HEK293 (cell line): Measurements from ENCODE around the gene LRRIQ3.

Source experiments
- CTCF ChIA-PET: fragments of 350-600 bp; formaldehyde crosslinking; extraction: SDS; loops from one replicate; lab custom pipeline; 2021; ENCODE audit warnings: antibody characterized with exemption; lab: Yijun Ruan, JAX
- POLR2A ChIA-PET: fragments of 300-600 bp; formaldehyde crosslinking; extraction: SDS; loops from one replicate; lab custom pipeline; 2020; ENCODE audit warnings: antibody characterized with exemption, inconsistent platforms; lab: Yijun Ruan, JAX
- H3K27ac ChIP-seq: fragments of 200-500 bp; sonication (Bioruptor generic); 2 replicates; pipeline ENCODE4 v1.5.1; 2014; ENCODE audit warnings: low read depth, low read length, control low read depth, inconsistent platforms; ENCODE audit errors: extremely low read depth
- H3K36me3 ChIP-seq, 2 experiments: fragments of 200-500 bp in 1 of 2; sonication (Bioruptor generic) in 1 of 2; 1 replicate in 1 of 2; 2 replicates in 1 of 2; pipeline ENCODE4 v1.5.1; 2014 to 2017; ENCODE audit warnings: inconsistent platforms in 2 of 2, low read length in 2 of 2; ENCODE audit not compliant: control insufficient read depth in 2 of 2, insufficient read depth in 1 of 2
- H3K4me1 ChIP-seq: fragments of 200-500 bp; sonication (Bioruptor generic); 2 replicates; pipeline ENCODE4 v1.5.1; 2014; ENCODE audit warnings: mild to moderate bottlenecking, low read length, inconsistent platforms; ENCODE audit not compliant: control insufficient read depth, insufficient read depth
- H3K4me3 ChIP-seq: 2 replicates; pipeline ENCODE4 v1.5.1; 2011; ENCODE audit warnings: low read depth, mild to moderate bottlenecking, control low read depth, low read length, moderate library complexity
- H3K9me3 ChIP-seq: fragments of 200-500 bp; sonication (Bioruptor generic); 2 replicates; pipeline ENCODE4 v1.5.1; 2014; ENCODE audit warnings: low read depth, low read length, inconsistent platforms; ENCODE audit not compliant: control insufficient read depth, insufficient read depth
- GLI2 ChIP-seq: fragments of 450-650 bp; formaldehyde crosslinking; IDR thresholded peaks from 2 replicates; pipeline ENCODE4; 2017; ENCODE audit warnings: missing biosample characterization, missing genetic modification characterization, low read depth, borderline replicate concordance
- GLIS1 ChIP-seq: fragments of 450-650 bp; formaldehyde crosslinking; IDR thresholded peaks from 2 replicates; pipeline ENCODE4 v1.5.1; 2016; ENCODE audit warnings: missing biosample characterization, missing genetic modification characterization
- MYNN ChIP-seq: fragments of 450-650 bp; formaldehyde crosslinking; IDR thresholded peaks from 2 replicates; pipeline ENCODE4 v1.5.1; 2016; ENCODE audit warnings: missing biosample characterization, missing genetic modification characterization, borderline replicate concordance
- OVOL3 ChIP-seq: fragments of 450-650 bp; formaldehyde crosslinking; IDR thresholded peaks from 2 replicates; pipeline ENCODE4 v1.5.1; 2016; ENCODE audit warnings: missing biosample characterization, missing genetic modification characterization
- REPIN1 ChIP-seq: fragments of 450-650 bp; formaldehyde crosslinking; IDR thresholded peaks from 2 replicates; pipeline ENCODE4 v1.5.1; 2017; ENCODE audit warnings: missing biosample characterization, missing genetic modification characterization, low read depth
- ZFHX2 ChIP-seq: fragments of 450-650 bp; formaldehyde crosslinking; conservative IDR thresholded peaks from 2 replicates; pipeline ENCODE4 v1.5.1; 2016; ENCODE audit warnings: missing biosample characterization, missing genetic modification characterization
- ZNF132 ChIP-seq: fragments of 450-650 bp; formaldehyde crosslinking; IDR thresholded peaks from 2 replicates; pipeline ENCODE4 v1.5.1; 2017; ENCODE audit warnings: missing biosample characterization, missing genetic modification characterization, borderline replicate concordance
- ZNF133 ChIP-seq: fragments of 450-650 bp; formaldehyde crosslinking; IDR thresholded peaks from 2 replicates; pipeline ENCODE4 v1.5.1; 2016; ENCODE audit warnings: missing biosample characterization, missing genetic modification characterization
- ZNF138 ChIP-seq: fragments of 450-650 bp; formaldehyde crosslinking; IDR thresholded peaks from 2 replicates; pipeline ENCODE4 v1.5.1; 2016; ENCODE audit warnings: missing biosample characterization, missing genetic modification characterization, borderline replicate concordance
- ZNF140 ChIP-seq: fragments of 450-650 bp; formaldehyde crosslinking; IDR thresholded peaks from 2 replicates; pipeline ENCODE4 v1.5.1; 2016; ENCODE audit warnings: missing biosample characterization, missing genetic modification characterization
- ZNF23 ChIP-seq: fragments of 450-650 bp; formaldehyde crosslinking; IDR thresholded peaks from 2 replicates; pipeline ENCODE4 v1.5.1; 2016; ENCODE audit warnings: missing biosample characterization, missing genetic modification characterization, borderline replicate concordance
- ZNF239 ChIP-seq: fragments of 450-650 bp; formaldehyde crosslinking; IDR thresholded peaks from 2 replicates; pipeline ENCODE4 v1.5.1; 2016; ENCODE audit warnings: missing biosample characterization, missing genetic modification characterization
- ZNF416 ChIP-seq: fragments of 450-650 bp; formaldehyde crosslinking; IDR thresholded peaks from 2 replicates; pipeline ENCODE4 v1.5.1; 2016; ENCODE audit warnings: missing biosample characterization, missing genetic modification characterization
- ZNF423 ChIP-seq: fragments of 450-650 bp; formaldehyde crosslinking; IDR thresholded peaks from 2 replicates; pipeline ENCODE4 v1.5.1; 2016; ENCODE audit warnings: missing biosample characterization, missing genetic modification characterization
- ZNF433 ChIP-seq: fragments of 450-650 bp; formaldehyde crosslinking; IDR thresholded peaks from 2 replicates; pipeline ENCODE4 v1.5.1; 2016; ENCODE audit warnings: missing biosample characterization, missing genetic modification characterization, low read depth
- ZNF549 ChIP-seq: fragments of 450-650 bp; IDR thresholded peaks from 2 replicates; pipeline ENCODE4 v1.5.1; 2018; ENCODE audit warnings: missing biosample characterization, missing genetic modification characterization, mild to moderate bottlenecking, inconsistent platforms, moderate library complexity
- ZNF555 ChIP-seq: fragments of 450-650 bp; formaldehyde crosslinking; conservative IDR thresholded peaks from 2 replicates; pipeline ENCODE4 v1.5.1; 2017; ENCODE audit warnings: missing biosample characterization, mild to moderate bottlenecking, missing genetic modification characterization, inconsistent platforms
- ZNF558 ChIP-seq: fragments of 450-650 bp; formaldehyde crosslinking; IDR thresholded peaks from 2 replicates; pipeline ENCODE4 v1.5.1; 2016; ENCODE audit warnings: missing biosample characterization, missing genetic modification characterization
- ZNF560 ChIP-seq: fragments of 450-650 bp; formaldehyde crosslinking; IDR thresholded peaks from 2 replicates; pipeline ENCODE4 v1.5.1; 2017; ENCODE audit warnings: missing biosample characterization, missing genetic modification characterization, borderline replicate concordance
- ZNF596 ChIP-seq: fragments of 450-650 bp; IDR thresholded peaks from 2 replicates; pipeline ENCODE4 v1.5.0; 2018; ENCODE audit warnings: missing biosample characterization, mild to moderate bottlenecking, missing genetic modification characterization, moderate library complexity
- ZNF76 ChIP-seq: fragments of 450-650 bp; formaldehyde crosslinking; IDR thresholded peaks from 2 replicates; pipeline ENCODE4; 2016; ENCODE audit warnings: low read depth, missing biosample characterization, missing genetic modification characterization, borderline replicate concordance
- ZNF776 ChIP-seq: fragments of 450-650 bp; formaldehyde crosslinking; IDR thresholded peaks from 2 replicates; pipeline ENCODE4 v1.5.0; 2017; ENCODE audit warnings: missing biosample characterization, missing genetic modification characterization, borderline replicate concordance
- ZNF837 ChIP-seq: fragments of 450-650 bp; formaldehyde crosslinking; IDR thresholded peaks from 2 replicates; pipeline ENCODE4 v1.5.1; 2016; ENCODE audit warnings: missing biosample characterization, missing genetic modification characterization
- TF ChIP-seq, protein P1 (sequence below): fragments of 450-650 bp; formaldehyde crosslinking; IDR thresholded peaks from 2 replicates; pipeline ENCODE4 v1.5.1; 2016; ENCODE audit warnings: missing biosample characterization, missing genetic modification characterization
- TF ChIP-seq, protein P2 (sequence below): fragments of 450-650 bp; formaldehyde crosslinking; IDR thresholded peaks from 2 replicates; pipeline ENCODE4 v1.5.1; 2016; ENCODE audit warnings: missing biosample characterization, missing genetic modification characterization

Gene LRRIQ3

DNA sequence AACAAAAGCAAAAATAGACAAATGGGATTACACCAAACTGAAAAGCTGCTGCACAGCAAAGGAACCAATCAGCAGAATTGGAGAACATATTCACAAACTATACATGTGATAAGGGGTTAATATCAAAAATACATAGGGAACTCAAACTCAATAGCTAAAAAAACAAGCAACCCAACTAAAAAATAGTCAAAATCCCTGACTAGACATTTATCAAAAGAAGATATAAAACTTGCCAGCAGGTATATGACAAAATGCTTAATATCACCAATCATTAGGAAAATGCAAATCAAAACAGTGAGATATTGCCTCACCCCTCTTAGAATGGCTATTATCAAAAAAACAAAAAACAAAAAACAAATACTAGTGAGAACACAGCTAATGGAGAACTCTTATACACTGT lies 140.3 kb downstream of the LRRIQ3 start:
- POLR2A ChIA-PET = no interaction called here
- no peaks in the 10 kb centered on the region for H3K9me3 ChIP-seq
- no peak overlapping the region for H3K4me3 ChIP-seq
- H3K27ac ChIP-seq = no peak overlapping the region
- H3K4me1 ChIP-seq = no peaks in the 10 kb centered on the region
- H3K36me3 ChIP-seq = no peaks in the 10 kb centered on the region
- CTCF ChIA-PET = no interaction called here
- no peak for TF ChIP-seq ZNF560 (tag by site-specific recombination)

DNA sequence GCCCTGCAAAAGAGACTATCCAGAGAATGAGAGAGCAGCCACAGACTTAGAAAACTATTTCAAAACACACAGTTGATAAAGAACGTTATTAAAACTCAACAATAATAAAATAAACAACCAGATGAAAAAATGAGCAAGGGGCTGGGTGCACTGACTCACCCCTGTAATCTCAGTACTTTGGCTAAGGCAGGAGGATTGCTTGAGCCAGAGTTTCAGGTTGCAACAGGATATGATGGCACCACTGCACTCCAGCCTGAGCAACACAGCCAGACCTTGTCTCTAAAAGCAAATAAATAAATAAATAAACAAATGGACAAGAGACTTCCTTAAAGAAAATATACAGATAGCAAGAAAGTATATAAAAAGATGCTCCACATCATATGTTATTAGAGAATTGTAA lies 144.6 kb downstream of the LRRIQ3 start:
- POLR2A ChIA-PET = no interaction called here
- TF ChIP-seq ZNF558 (tag by site-specific recombination) (no peak), ZNF555 (tag by site-specific recombination) (no peak), ZNF423 (tag by site-specific recombination) (no peak), GLIS1 (no peak), ZNF549 (tag by site-specific recombination) (no peak), ZNF140 (tag by site-specific recombination) (no peak), OVOL3 (tag by site-specific recombination) (no peak), ZNF433 (no peak), ZNF596 (tag by site-specific recombination) (no peak), ZNF416 (tag by site-specific recombination) (no peak), ZNF138 (tag by site-specific recombination) (no peak), MYNN (tag by site-specific recombination) (no peak)
- TF ChIP-seq, all 188 proteins: peak for 0
- H3K36me3 ChIP-seq = no peaks in the 10 kb centered on the region
- H3K4me1 ChIP-seq = no peaks in the 10 kb centered on the region
- no peaks in the 10 kb centered on the region for H3K9me3 ChIP-seq
- CTCF ChIA-PET = no interaction called here
- H3K4me3 ChIP-seq = no peak overlapping the region
- H3K27ac ChIP-seq = no peak overlapping the region

DNA sequence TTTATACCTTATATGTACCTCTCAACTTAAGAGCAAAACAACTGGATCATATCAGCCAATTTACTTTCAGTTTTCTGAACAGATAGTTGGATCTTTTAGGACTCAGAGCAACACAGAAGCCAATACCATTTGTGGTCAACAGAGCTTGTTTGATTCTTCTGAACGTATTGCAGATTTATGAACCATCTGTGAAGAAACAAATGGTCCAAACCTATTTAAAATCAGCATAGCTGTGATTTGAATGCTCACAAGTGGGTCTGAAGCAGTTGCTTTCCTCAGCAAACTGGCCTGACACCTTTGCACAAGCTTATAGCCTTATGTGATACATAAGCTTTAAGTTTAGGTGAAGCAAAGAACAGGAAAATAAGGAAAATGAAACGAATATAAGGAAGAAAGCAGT lies 147.6 kb downstream of the LRRIQ3 start:
- Histone ChIP-seq H3K9me3 (no peaks in the 10 kb centered on the region), H3K4me1 (no peaks in the 10 kb centered on the region), H3K27ac (no peak overlapping the region), H3K4me3 (no peak overlapping the region), H3K36me3 (no peaks in the 10 kb centered on the region)
- TF ChIP-seq REPIN1 (tag by site-specific recombination) (no peak), ZNF239 (tag by site-specific recombination) (no peak), ZNF776 (tag by site-specific recombination) (no peak), GLI2 (no peak), ZFHX2 (no peak), ZNF76 (tag by site-specific recombination) (no peak), ZNF837 (tag by site-specific recombination) (no peak), ZNF133 (tag by site-specific recombination) (no peak), ZNF132 (tag by site-specific recombination) (no peak), ZNF23 (tag by site-specific recombination) (no peak)
- TF ChIP-seq, protein P1, sequence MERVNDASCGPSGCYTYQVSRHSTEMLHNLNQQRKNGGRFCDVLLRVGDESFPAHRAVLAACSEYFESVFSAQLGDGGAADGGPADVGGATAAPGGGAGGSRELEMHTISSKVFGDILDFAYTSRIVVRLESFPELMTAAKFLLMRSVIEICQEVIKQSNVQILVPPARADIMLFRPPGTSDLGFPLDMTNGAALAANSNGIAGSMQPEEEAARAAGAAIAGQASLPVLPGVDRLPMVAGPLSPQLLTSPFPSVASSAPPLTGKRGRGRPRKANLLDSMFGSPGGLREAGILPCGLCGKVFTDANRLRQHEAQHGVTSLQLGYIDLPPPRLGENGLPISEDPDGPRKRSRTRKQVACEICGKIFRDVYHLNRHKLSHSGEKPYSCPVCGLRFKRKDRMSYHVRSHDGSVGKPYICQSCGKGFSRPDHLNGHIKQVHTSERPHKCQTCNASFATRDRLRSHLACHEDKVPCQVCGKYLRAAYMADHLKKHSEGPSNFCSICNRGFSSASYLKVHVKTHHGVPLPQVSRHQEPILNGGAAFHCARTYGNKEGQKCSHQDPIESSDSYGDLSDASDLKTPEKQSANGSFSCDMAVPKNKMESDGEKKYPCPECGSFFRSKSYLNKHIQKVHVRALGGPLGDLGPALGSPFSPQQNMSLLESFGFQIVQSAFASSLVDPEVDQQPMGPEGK (tag by site-specific recombination) = no peak
- TF ChIP-seq, protein P2, sequence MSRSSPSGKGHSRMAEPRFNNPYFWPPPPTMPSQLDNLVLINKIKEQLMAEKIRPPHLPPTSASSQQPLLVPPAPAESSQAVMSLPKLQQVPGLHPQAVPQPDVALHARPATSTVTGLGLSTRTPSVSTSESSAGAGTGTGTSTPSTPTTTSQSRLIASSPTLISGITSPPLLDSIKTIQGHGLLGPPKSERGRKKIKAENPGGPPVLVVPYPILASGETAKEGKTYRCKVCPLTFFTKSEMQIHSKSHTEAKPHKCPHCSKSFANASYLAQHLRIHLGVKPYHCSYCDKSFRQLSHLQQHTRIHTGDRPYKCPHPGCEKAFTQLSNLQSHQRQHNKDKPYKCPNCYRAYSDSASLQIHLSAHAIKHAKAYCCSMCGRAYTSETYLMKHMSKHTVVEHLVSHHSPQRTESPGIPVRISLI (tag by site-specific recombination) = no peak
- CTCF ChIA-PET = interaction anchor here (0.5 kb wide), 1 partner anchor 155 kb away, joined by 3 read pairs; no protein-coding TSS in a partner anchor
- POLR2A ChIA-PET = no interaction called here
